HG03025 (cell line): ENCODE results near the gene DDR1.
"Not testable (repeated sequence)": the region's sequence is repeated elsewhere in the genome, so short reads cannot be mapped to it uniquely, and the experiment has no call there.

Source experiments
- ATAC-seq: cut with Tn5 transposase; IDR thresholded peaks from one replicate; pipeline ENCODE4 v1.9.1; 2021; ENCODE audit warnings: mild to moderate bottlenecking, moderate library complexity; ENCODE audit not compliant: unreplicated experiment, low FRiP score

The DDR1 gene

GRCh38 chr6:30852459-30852858 is 31.9 kb upstream of the DDR1 start:
- not testable (repeated sequence) for ATAC-seq

GRCh38 chr6:30854285-30855040 is 29.9 kb upstream of the DDR1 start:
- ATAC-seq, result no peak

GRCh38 chr6:30855429-30856075 is 28.8 kb upstream of the DDR1 start:
- ATAC-seq, result no peak

- no peak for ATAC-seq
Measured at GRCh38 chr6:30857112-30857511, 27.2 kb upstream of the DDR1 start.

GRCh38 chr6:30857549-30857948 is 26.8 kb upstream of the DDR1 start:
- no peak for ATAC-seq

GRCh38 chr6:30859726-30860125 is 24.6 kb upstream of the DDR1 start:
- ATAC-seq, result not testable (repeated sequence)

- no peak for ATAC-seq
Measured at GRCh38 chr6:30861257-30862048, 22.9 kb upstream of the DDR1 start.

- no peak for ATAC-seq
Measured at GRCh38 chr6:30862156-30862875, 22.0 kb upstream of the DDR1 start.

GRCh38 chr6:30864325-30864724 is 20.0 kb upstream of the DDR1 start:
- ATAC-seq, result no peak

GRCh38 chr6:30869241-30869749 is 15.0 kb upstream of the DDR1 start:
- not testable (repeated sequence) for ATAC-seq

- no peak for ATAC-seq
Measured at GRCh38 chr6:30870546-30870945, 13.8 kb upstream of the DDR1 start.

GRCh38 chr6:30871592-30872183 is 12.6 kb upstream of the DDR1 start:
- ATAC-seq, result no peak

GRCh38 chr6:30873137-30873640 is 11.1 kb upstream of the DDR1 start:
- ATAC-seq, result no peak

GRCh38 chr6:30873795-30874194 is 10.5 kb upstream of the DDR1 start:
- not testable (repeated sequence) for ATAC-seq

- no peak for ATAC-seq
Measured at GRCh38 chr6:30875244-30876038, 8.9 kb upstream of the DDR1 start.

GRCh38 chr6:30876039-30876730 is 8.1 kb upstream of the DDR1 start:
- ATAC-seq, result no peak

GRCh38 chr6:30877419-30878262 is 6.7 kb upstream of the DDR1 start:
- no peak for ATAC-seq
